K562 (cell line): Measurements from ENCODE around the gene ERVH48-1. TPM values are rescaled to one million over a fixed set of nuclear protein-coding genes. Genes with fewer than 3 reads are reported as not detected.

Source experiments
- CBFA2T3 ChIP-seq: fragments of 450-650 bp; IDR thresholded peaks from 2 replicates; pipeline ENCODE4 v1.6.1; 2017
- HDAC6 ChIP-seq: IDR thresholded peaks from 2 replicates; pipeline ENCODE4 v1.6.1; 2012; ENCODE audit warnings: low read depth, mild to moderate bottlenecking, control low read depth, inconsistent platforms, low read length, moderate library complexity
- PHF20 ChIP-seq: fragments of 450-650 bp; IDR thresholded peaks from 2 replicates; pipeline ENCODE4 v1.6.1; 2018; ENCODE audit not compliant: partially characterized antibody
- PML ChIP-seq: IDR thresholded peaks from 2 replicates; pipeline ENCODE4 v1.6.1; 2012; ENCODE audit warnings: low read length, inconsistent platforms
- POLR2AphosphoS5 ChIP-seq: IDR thresholded peaks from 2 replicates; pipeline ENCODE4 v1.6.1; 2011; ENCODE audit warnings: mild to moderate bottlenecking, low read depth, low read length, moderate library complexity; ENCODE audit not compliant: control insufficient read depth, insufficient read depth
- SMARCA4 ChIP-seq: fragments of 450-650 bp; IDR thresholded peaks from 2 replicates; pipeline ENCODE4 v1.6.1; 2016
- XRCC3 ChIP-seq: fragments of 450-650 bp; IDR thresholded peaks from 2 replicates; pipeline ENCODE4 v1.6.1; 2017; ENCODE audit warnings: mild to moderate bottlenecking, moderate library complexity
- YBX1 ChIP-seq: fragments of 450-650 bp; IDR thresholded peaks from 2 replicates; pipeline ENCODE4 v1.7.1; 2016; ENCODE audit warnings: mild to moderate bottlenecking
- YY1 ChIP-seq, 3 experiments: IDR thresholded peaks; 2 replicates each; pipeline ENCODE4 v1.6.1; 2011; ENCODE audit warnings: low read length in 2 of 3, mild to moderate bottlenecking in 2 of 3, moderate library complexity in 2 of 3, borderline replicate concordance in 1 of 3, control low read depth in 1 of 3, low read depth in 1 of 3; ENCODE audit not compliant: insufficient read depth in 3 of 3, insufficient replicate concordance in 2 of 3, control insufficient read depth in 1 of 3, insufficient read length in 1 of 3; ENCODE audit errors: extremely low read depth in 1 of 3
- ZNF124 ChIP-seq: sonication (generic); formaldehyde crosslinking; IDR thresholded peaks from 2 replicates; pipeline ENCODE4 v1.8.1; 2022; ENCODE audit warnings: missing genetic modification reagents
- ZNF224 ChIP-seq: sonication (generic); formaldehyde crosslinking; IDR thresholded peaks from 2 replicates; pipeline ENCODE4 v1.8.0; 2022; ENCODE audit warnings: mild to moderate bottlenecking, missing genetic modification reagents
- ZNF3 ChIP-seq: fragments of 250-450 bp; sonication (Bioruptor Pico); IDR thresholded peaks from 2 replicates; pipeline ENCODE4 v1.5.0; 2021; ENCODE audit warnings: mild to moderate bottlenecking, moderate library complexity
- ZNF408 ChIP-seq: fragments of 250-450 bp; sonication (Bioruptor Pico); IDR thresholded peaks from 2 replicates; pipeline ENCODE4 v1.4.0; 2020; ENCODE audit warnings: low read depth, mild to moderate bottlenecking, moderate library complexity
- polyA plus RNA-seq, 8 experiments: library from polyadenylated mRNA; depleted of rRNA in 4 of 8; stranded (reverse) in 5 of 8; unstranded in 3 of 8; fragments of >200 nt; fragmentation: Nextera tagmentation in 2 of 8; fragmentation: Illumina TruSeq in 1 of 8; extraction: Ambion mirVana in 2 of 8; extraction: Trizol in 1 of 8; gene quantifications; 2 replicates each; pipeline versions ENCODE4 v1.2.1 to v1.2.3, GENCODE V29; 2011 to 2014; ENCODE audit warnings: inconsistent platforms in 1 of 8, missing spikeins in 1 of 8
- total RNA-seq, 7 experiments: library from RNA; depleted of rRNA in 6 of 7; stranded (reverse); fragments of >200 nt in 6 of 7; fragmentation: Illumina TruSeq in 2 of 7; extraction: Trizol in 2 of 7; gene quantifications; 2 replicates each; pipeline versions ENCODE4 v1.2.1 to v1.2.3, GENCODE V29; 2011 to 2021; ENCODE audit warnings: low replicate concordance in 1 of 7
- TF ChIP-seq, protein P1 (sequence below), 2 experiments: fragments of 450-650 bp; formaldehyde crosslinking in 1 of 2; IDR thresholded peaks; 2 replicates each; pipeline versions ENCODE4 v1.4.0 to v1.6.1; 2014 to 2020; ENCODE audit warnings: mild to moderate bottlenecking in 2 of 2, borderline replicate concordance in 1 of 2, low read depth in 1 of 2
- TF ChIP-seq, protein P2 (sequence below): fragments of 450-650 bp; IDR thresholded peaks from 2 replicates; pipeline ENCODE4 v1.6.1; 2016; ENCODE audit warnings: low read depth, mild to moderate bottlenecking, moderate library complexity
- TF ChIP-seq, protein P3 (sequence below): sonication (generic); formaldehyde crosslinking; IDR thresholded peaks from 2 replicates; pipeline ENCODE4 v1.8.0; 2022; ENCODE audit warnings: missing genetic modification reagents, mild to moderate bottlenecking, borderline replicate concordance
- TF ChIP-seq, protein P4 (sequence below): fragments of 250-450 bp; sonication (Bioruptor Pico); IDR thresholded peaks from 2 replicates; pipeline ENCODE4 v1.5.0; 2022; ENCODE audit warnings: mild to moderate bottlenecking

Gene ERVH48-1
- total and polyA plus RNA-seq, 9 of the 15 experiments (the other 6 are each of a cell fraction or from before 2014, with no cell fraction given) = 0.08 to 0.49 (median 0.16) TPM; not detected in 3

DNA sequence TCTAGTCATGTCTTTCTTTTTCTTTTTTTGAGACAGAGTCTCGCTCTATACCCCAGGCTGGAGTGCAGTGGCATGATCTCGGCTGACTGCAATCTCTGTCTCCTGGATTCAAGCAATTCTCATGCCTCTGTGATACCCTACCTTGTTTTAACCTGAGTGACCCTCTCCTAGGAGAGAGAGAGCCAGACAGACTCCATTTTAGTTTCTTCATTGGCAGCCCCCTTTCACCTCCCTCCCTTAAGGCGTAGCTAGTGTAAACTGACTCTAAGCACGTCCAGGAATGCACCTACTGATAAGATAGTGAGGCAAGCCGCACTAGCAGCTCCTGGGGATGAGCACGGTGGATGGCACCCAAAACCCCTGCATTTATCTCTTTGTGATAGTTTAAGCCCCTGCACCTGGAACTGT is 43.8 kb upstream of the ERVH48-1 start (continued):
- TF ChIP-seq, protein P1, sequence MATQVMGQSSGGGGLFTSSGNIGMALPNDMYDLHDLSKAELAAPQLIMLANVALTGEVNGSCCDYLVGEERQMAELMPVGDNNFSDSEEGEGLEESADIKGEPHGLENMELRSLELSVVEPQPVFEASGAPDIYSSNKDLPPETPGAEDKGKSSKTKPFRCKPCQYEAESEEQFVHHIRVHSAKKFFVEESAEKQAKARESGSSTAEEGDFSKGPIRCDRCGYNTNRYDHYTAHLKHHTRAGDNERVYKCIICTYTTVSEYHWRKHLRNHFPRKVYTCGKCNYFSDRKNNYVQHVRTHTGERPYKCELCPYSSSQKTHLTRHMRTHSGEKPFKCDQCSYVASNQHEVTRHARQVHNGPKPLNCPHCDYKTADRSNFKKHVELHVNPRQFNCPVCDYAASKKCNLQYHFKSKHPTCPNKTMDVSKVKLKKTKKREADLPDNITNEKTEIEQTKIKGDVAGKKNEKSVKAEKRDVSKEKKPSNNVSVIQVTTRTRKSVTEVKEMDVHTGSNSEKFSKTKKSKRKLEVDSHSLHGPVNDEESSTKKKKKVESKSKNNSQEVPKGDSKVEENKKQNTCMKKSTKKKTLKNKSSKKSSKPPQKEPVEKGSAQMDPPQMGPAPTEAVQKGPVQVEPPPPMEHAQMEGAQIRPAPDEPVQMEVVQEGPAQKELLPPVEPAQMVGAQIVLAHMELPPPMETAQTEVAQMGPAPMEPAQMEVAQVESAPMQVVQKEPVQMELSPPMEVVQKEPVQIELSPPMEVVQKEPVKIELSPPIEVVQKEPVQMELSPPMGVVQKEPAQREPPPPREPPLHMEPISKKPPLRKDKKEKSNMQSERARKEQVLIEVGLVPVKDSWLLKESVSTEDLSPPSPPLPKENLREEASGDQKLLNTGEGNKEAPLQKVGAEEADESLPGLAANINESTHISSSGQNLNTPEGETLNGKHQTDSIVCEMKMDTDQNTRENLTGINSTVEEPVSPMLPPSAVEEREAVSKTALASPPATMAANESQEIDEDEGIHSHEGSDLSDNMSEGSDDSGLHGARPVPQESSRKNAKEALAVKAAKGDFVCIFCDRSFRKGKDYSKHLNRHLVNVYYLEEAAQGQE (IDR thresholded peaks at IDR 0.05; ENCODE audit: borderline replicate concordance) = no peak
- TF ChIP-seq, protein P1 (CRISPR knock-in tag; IDR thresholded peaks at IDR 0.05; ENCODE audit: low read depth) = no peak
- TF ChIP-seq ZNF408 (CRISPR knock-in tag) = no peak
- no peak for TF ChIP-seq POLR2AphosphoS5
- TF ChIP-seq YBX1 = no peak
- no peak; the same call in 1 of the 2 replicates for TF ChIP-seq CBFA2T3
- TF ChIP-seq ZNF224 (CRISPR knock-in tag) = no peak
- TF ChIP-seq PHF20 = no peak
- TF ChIP-seq YY1 (IDR thresholded peaks at IDR 0.05; ENCODE audit: borderline replicate concordance in 1 of 3, control insufficient read depth in 1 of 3, extremely low read depth in 1 of 3, insufficient read depth in 3 of 3, insufficient read length in 1 of 3, insufficient replicate concordance in 2 of 3, low read depth in 1 of 3, low read length in 2 of 3) = peak in 1 of 3 experiments; percentile 10
- TF ChIP-seq SMARCA4 = peak; percentile 55; the same call in 1 of the 2 replicates
- TF ChIP-seq ZNF3 (CRISPR knock-in tag) = no peak
- no peak for TF ChIP-seq ZNF124 (CRISPR knock-in tag)
- TF ChIP-seq, protein P2, sequence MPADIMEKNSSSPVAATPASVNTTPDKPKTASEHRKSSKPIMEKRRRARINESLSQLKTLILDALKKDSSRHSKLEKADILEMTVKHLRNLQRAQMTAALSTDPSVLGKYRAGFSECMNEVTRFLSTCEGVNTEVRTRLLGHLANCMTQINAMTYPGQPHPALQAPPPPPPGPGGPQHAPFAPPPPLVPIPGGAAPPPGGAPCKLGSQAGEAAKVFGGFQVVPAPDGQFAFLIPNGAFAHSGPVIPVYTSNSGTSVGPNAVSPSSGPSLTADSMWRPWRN = no peak
- TF ChIP-seq, protein P3, sequence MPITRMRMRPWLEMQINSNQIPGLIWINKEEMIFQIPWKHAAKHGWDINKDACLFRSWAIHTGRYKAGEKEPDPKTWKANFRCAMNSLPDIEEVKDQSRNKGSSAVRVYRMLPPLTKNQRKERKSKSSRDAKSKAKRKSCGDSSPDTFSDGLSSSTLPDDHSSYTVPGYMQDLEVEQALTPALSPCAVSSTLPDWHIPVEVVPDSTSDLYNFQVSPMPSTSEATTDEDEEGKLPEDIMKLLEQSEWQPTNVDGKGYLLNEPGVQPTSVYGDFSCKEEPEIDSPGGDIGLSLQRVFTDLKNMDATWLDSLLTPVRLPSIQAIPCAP (CRISPR knock-in tag) = no peak
- no peak for TF ChIP-seq XRCC3
- TF ChIP-seq, protein P4, sequence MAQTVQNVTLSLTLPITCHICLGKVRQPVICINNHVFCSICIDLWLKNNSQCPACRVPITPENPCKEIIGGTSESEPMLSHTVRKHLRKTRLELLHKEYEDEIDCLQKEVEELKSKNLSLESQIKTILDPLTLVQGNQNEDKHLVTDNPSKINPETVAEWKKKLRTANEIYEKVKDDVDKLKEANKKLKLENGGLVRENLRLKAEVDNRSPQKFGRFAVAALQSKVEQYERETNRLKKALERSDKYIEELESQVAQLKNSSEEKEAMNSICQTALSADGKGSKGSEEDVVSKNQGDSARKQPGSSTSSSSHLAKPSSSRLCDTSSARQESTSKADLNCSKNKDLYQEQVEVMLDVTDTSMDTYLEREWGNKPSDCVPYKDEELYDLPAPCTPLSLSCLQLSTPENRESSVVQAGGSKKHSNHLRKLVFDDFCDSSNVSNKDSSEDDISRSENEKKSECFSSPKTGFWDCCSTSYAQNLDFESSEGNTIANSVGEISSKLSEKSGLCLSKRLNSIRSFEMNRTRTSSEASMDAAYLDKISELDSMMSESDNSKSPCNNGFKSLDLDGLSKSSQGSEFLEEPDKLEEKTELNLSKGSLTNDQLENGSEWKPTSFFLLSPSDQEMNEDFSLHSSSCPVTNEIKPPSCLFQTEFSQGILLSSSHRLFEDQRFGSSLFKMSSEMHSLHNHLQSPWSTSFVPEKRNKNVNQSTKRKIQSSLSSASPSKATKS (CRISPR knock-in tag) = no peak
- TF ChIP-seq PML = no peak
- no peak for TF ChIP-seq HDAC6
